HepG2 (cell line): ENCODE results near the gene MYH10. TPM values are rescaled to one million over a fixed set of nuclear protein-coding genes. Genes with fewer than 3 reads are reported as not detected.

ENCODE experiments used
- ATAC-seq: fragments of 200-7000 bp; cut with Tn5 transposase; 3 replicates; pipeline ENCODE4 v1.9.1; 2020; ENCODE audit warnings: mild to moderate bottlenecking, moderate library complexity
- BruUV-seq: library from RNA; stranded (reverse); fragments of 400-500 nt; replicated peaks from 2 replicates; lab custom pipeline; 2021; lab: Mats Ljungman, UMichigan
- CTCF ChIA-PET: fragments of 300-600 bp; formaldehyde crosslinking; extraction: SDS; loops from one replicate; lab custom pipeline; 2021; ENCODE audit warnings: low total read pairs, inconsistent platforms, low intra/inter-chr PET ratio; lab: Yijun Ruan, JAX
- POLR2A ChIA-PET: fragments of 350-600 bp; sonication (Branson Sonifier 250); formaldehyde crosslinking; loops from one replicate; lab custom pipeline; 2020; ENCODE audit warnings: antibody characterized with exemption, inconsistent platforms; lab: Yijun Ruan, JAX
- DNase-seq: peaks from one replicate; pipeline ENCODE4 v3.0.0-alpha.2; 2015; ENCODE audit warnings: low spot score
- FAIRE-seq: peaks from 3 replicates; lab custom pipeline; 2011; peaks lifted over from hg19 to GRCh38; lab: Jason Lieb, UNC
- H2AFZ ChIP-seq: one replicate; pipeline ENCODE4 v1.6.1; 2011; ENCODE audit warnings: low read length, inconsistent platforms
- H3K27ac ChIP-seq: fragments of 300-600 bp; 3 replicates; pipeline ENCODE4 v1.8.0; 2011; ENCODE audit warnings: mixed run types, mild to moderate bottlenecking, mixed read lengths, low read length, inconsistent platforms; ENCODE audit not compliant: insufficient read depth; ENCODE audit errors: extremely low read length
- H3K27me3 ChIP-seq, 2 experiments: fragments of 200-600 bp in 1 of 2; 2 replicates in 1 of 2; 3 replicates in 1 of 2; pipeline versions ENCODE4 v1.6.0 to v1.8.0; 2011; ENCODE audit warnings: low read length in 2 of 2, mild to moderate bottlenecking in 2 of 2, moderate library complexity in 2 of 2, inconsistent platforms in 1 of 2; ENCODE audit not compliant: insufficient read depth in 2 of 2, control insufficient read depth in 1 of 2
- H3K36me3 ChIP-seq, 2 experiments: fragments of 200-600 bp in 1 of 2; replicated peaks in 1 of 2; 2 replicates in 1 of 2; 3 replicates in 1 of 2; pipeline versions ENCODE4 v1.5.1 to v1.8.0; 2011; ENCODE audit warnings: low read length in 2 of 2, inconsistent platforms in 1 of 2; ENCODE audit not compliant: insufficient read depth in 2 of 2, control insufficient read depth in 1 of 2
- H3K4me1 ChIP-seq: 2 replicates; pipeline ENCODE4 v1.5.1; 2012; ENCODE audit warnings: low read length, inconsistent platforms; ENCODE audit not compliant: insufficient read depth
- H3K4me2 ChIP-seq: 2 replicates; pipeline ENCODE4 v1.6.0; 2011; ENCODE audit warnings: low read depth, low read length, inconsistent platforms
- H3K4me3 ChIP-seq, 3 experiments: fragments of 200-600 bp in 1 of 3; sonication (generic), shearing (Covaris generic) in 1 of 3; replicated peaks in 1 of 3; 2 replicates each; pipeline ENCODE4 v1.5.1; 2011 to 2016; ENCODE audit warnings: low read length in 3 of 3, inconsistent platforms in 2 of 3, low read depth in 2 of 3, mild to moderate bottlenecking in 2 of 3, control low read depth in 1 of 3, mixed read lengths in 1 of 3; ENCODE audit not compliant: insufficient read depth in 1 of 3
- H3K79me2 ChIP-seq: one replicate; pipeline ENCODE4 v1.6.1; 2011; ENCODE audit warnings: low read length, inconsistent platforms; ENCODE audit not compliant: insufficient read depth
- H3K9ac ChIP-seq: 2 replicates; pipeline ENCODE4 v1.6.0; 2011; ENCODE audit warnings: mild to moderate bottlenecking, low read depth, low read length, inconsistent platforms; ENCODE audit not compliant: insufficient read depth
- H3K9me3 ChIP-seq: 2 replicates; pipeline ENCODE4 v1.5.1; 2012; ENCODE audit warnings: mild to moderate bottlenecking, low read length
- H4K20me1 ChIP-seq: 2 replicates; pipeline ENCODE4 v1.6.0; 2011; ENCODE audit warnings: inconsistent platforms, mild to moderate bottlenecking, low read length, moderate library complexity; ENCODE audit not compliant: insufficient read depth
- ATM ChIP-seq: fragments of 450-650 bp; IDR thresholded peaks from 2 replicates; pipeline ENCODE4 v1.7.1; 2017; ENCODE audit warnings: mild to moderate bottlenecking, borderline replicate concordance
- EP300 ChIP-seq, 3 experiments: sonication (generic) in 1 of 3; formaldehyde crosslinking in 1 of 3; IDR thresholded peaks; 2 replicates each; pipeline versions ENCODE4 v1.5.1 to v1.6.1; 2011 to 2020; ENCODE audit warnings: low read depth in 2 of 3, low read length in 2 of 3, borderline replicate concordance in 1 of 3, improper control_type of control experiment in 1 of 3, mild to moderate bottlenecking in 1 of 3, missing genetic modification reagents in 1 of 3, moderate library complexity in 1 of 3
- PPARG ChIP-seq: conservative IDR thresholded peaks from 2 replicates; pipeline ENCODE4 v1.6.1; 2016; ENCODE audit warnings: missing biosample characterization, missing genetic modification reagents
- TGIF2 ChIP-seq: IDR thresholded peaks from 2 replicates; pipeline ENCODE4 v1.6.1; 2016; ENCODE audit warnings: control low read depth, missing compliant biosample characterization
- ZNF101 ChIP-seq: sonication (generic); formaldehyde crosslinking; IDR thresholded peaks from 2 replicates; pipeline ENCODE4 v1.4.0; 2020; ENCODE audit warnings: mild to moderate bottlenecking, low read depth, missing genetic modification reagents, borderline replicate concordance
- WGBS: methylation state at CpG from one replicate; pipeline ENCODE4 v1.1.6; 2017; ENCODE audit warnings: low lambda C conversion rate; 5-methylcytosine and 5-hydroxymethylcytosine counted together
- in situ Hi-C: cut with HindIII; loops from 2 replicates; pipeline ENCODE4 v1.10.0; 2017; ENCODE audit warnings: low pct_unique_long_range_greater_than_20kb; ENCODE audit not compliant: extremely low pct_ligation_motif_present
- intact Hi-C: fragments of 100-400 bp; cut with micrococcal nuclease; formaldehyde crosslinking; loops from one replicate; pipeline ENCODE4 v1.10.0; 2022; ENCODE audit not compliant: unreplicated experiment
- polyA plus RNA-seq, 8 experiments: library from polyadenylated mRNA; depleted of rRNA in 3 of 8; stranded (reverse) in 7 of 8; unstranded in 1 of 8; fragments of >200 nt; fragmentation: Illumina TruSeq in 4 of 8; extraction: Trizol in 4 of 8; gene quantifications; 2 replicates each; pipeline versions ENCODE4 v1.2.1 to v1.2.3, GENCODE V29; 2011 to 2016; ENCODE audit warnings: low read depth in 4 of 8, missing spikeins in 1 of 8, mixed read lengths in 1 of 8; ENCODE audit not compliant: insufficient read depth in 1 of 8
- total RNA-seq, 5 experiments: library from RNA; depleted of rRNA; stranded (reverse); fragments of >200 nt; fragmentation: Illumina TruSeq; extraction: Trizol; gene quantifications; 2 replicates each; pipeline ENCODE4 v1.2.3, GENCODE V29; 2016; ENCODE audit warnings: low read depth in 1 of 5
- TF ChIP-seq, protein P1 (sequence below): sonication (generic); formaldehyde crosslinking; IDR thresholded peaks from 2 replicates; pipeline ENCODE4 v1.8.0; 2022; ENCODE audit warnings: mild to moderate bottlenecking, missing genetic modification reagents

Gene MYH10
- total and polyA plus RNA-seq, 2 of the 13 experiments (the other 11 are each of a cell fraction or from before 2014, with no cell fraction given), result 43.4 to 68.6 TPM

DNA sequence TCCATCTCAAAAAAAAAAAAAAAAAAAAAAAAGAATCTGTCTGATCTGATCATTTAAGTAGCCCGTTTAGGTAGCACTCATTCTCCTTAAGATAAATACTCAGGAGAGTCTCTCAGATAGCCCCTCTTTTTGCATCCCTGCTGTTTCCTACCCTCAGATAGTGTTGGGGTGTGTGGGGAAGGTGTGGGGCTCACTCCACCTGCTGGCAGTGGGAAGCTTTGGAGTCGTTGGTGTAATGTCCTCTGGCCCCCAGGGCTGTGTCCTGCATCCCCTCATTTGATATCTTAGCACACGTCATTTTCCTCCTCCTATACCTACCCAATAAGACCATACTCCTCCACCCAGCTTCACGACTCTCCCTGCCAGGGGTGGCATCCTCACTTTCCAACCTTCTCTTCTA, 20.5 kb upstream of the MYH10 start (continued):
- no peak for TF ChIP-seq ATM
- no peak for TF ChIP-seq PPARG (CRISPR knock-in tag)
- TF ChIP-seq, all 625 proteins: peak for 3

DNA sequence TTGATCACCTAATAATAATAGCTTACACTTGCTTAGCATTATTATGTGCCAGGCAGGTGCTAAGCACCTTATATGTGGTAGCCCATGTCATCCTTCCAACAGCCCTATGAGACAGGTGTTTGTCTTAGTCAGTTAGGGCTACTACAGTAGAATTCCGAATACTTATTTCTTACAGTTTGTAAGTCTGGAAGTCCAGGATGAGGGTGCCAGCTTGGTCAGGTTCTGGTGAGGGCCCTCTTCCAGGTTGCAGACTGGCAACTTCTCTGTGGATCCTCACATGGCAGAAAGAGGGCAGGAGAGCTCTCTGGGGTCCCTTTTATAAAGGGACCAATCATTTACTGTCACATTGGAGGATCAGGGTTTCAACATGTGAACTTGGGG, 19.6 kb upstream of the MYH10 start:
- intact Hi-C loops, result no loop called here
- H3K4me3 ChIP-seq, result no peak overlapping the region
- peaks cover 54% of the 10 kb centered on the region for H3K4me1 ChIP-seq
- DNase-seq (no peak), ATAC-seq (no peak), FAIRE-seq (no peak)
- H3K27ac ChIP-seq, result no peak overlapping the region
- H3K27me3 ChIP-seq, result no peaks in the 10 kb centered on the region
- no peak overlapping the region for H3K9ac ChIP-seq
- H3K79me2 ChIP-seq, result no peaks in the 10 kb centered on the region
- TF ChIP-seq EP300 (IDR thresholded peaks at IDR 0.05; ENCODE audit: low read depth in 2 of 2, low read length in 2 of 2) (no peak), EP300 (CRISPR knock-in tag; IDR thresholded peaks at IDR 0.05; ENCODE audit: borderline replicate concordance) (no peak), TGIF2 (no peak), ZNF101 (CRISPR knock-in tag) (no peak)
- TF ChIP-seq, protein P1, sequence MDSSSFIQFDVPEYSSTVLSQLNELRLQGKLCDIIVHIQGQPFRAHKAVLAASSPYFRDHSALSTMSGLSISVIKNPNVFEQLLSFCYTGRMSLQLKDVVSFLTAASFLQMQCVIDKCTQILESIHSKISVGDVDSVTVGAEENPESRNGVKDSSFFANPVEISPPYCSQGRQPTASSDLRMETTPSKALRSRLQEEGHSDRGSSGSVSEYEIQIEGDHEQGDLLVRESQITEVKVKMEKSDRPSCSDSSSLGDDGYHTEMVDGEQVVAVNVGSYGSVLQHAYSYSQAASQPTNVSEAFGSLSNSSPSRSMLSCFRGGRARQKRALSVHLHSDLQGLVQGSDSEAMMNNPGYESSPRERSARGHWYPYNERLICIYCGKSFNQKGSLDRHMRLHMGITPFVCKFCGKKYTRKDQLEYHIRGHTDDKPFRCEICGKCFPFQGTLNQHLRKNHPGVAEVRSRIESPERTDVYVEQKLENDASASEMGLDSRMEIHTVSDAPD (CRISPR knock-in tag), result no peak
- no peaks in the 10 kb centered on the region for H3K36me3 ChIP-seq
- no TSS peak for BruUV-seq
- H3K4me2 ChIP-seq, result no peak overlapping the region
- no peaks in the 10 kb centered on the region for H3K9me3 ChIP-seq
- CTCF ChIA-PET, result no interaction called here
- H4K20me1 ChIP-seq, result no peaks in the 10 kb centered on the region
- POLR2A ChIA-PET, result interaction anchor here (4.3 kb wide), 1 partner anchor 19 kb away, joined by 17 read pairs; the partner anchor contains the start of gene MYH10
- 60% methylated on average over 1 of the region's 1 CpG for WGBS
- in situ Hi-C loops, result no loop called here
- H2AFZ ChIP-seq, result no peak overlapping the region
